H1 (cell line): ENCODE data around the gene OR11L1. TPM values are rescaled to one million over a fixed set of nuclear protein-coding genes. Genes with fewer than 3 reads are reported as not detected.

ENCODE experiments used
- CTCF ChIA-PET: fragments of 300-600 bp; sonication (Branson Sonifier 250); formaldehyde crosslinking; loops from one replicate; lab custom pipeline; 2021; ENCODE audit not compliant: partially characterized antibody; lab: Charles Lee
- POLR2A ChIA-PET: fragments of 300-600 bp; sonication (Branson Sonifier 250); formaldehyde crosslinking; loops from one replicate; lab custom pipeline; 2021; ENCODE audit warnings: inconsistent platforms; ENCODE audit not compliant: partially characterized antibody; lab: Charles Lee
- DNase-seq, 2 experiments: peaks; one replicate each; pipeline versions ENCODE4 v3.0.0 to v3.0.0-alpha.2; 2010 to 2022; ENCODE audit warnings: low spot score in 2 of 2, low read depth in 1 of 2, mixed read lengths in 1 of 2
- FAIRE-seq: peaks from 2 replicates; lab custom pipeline; 2011; peaks lifted over from hg19 to GRCh38; lab: Jason Lieb, UNC
- H2AFZ ChIP-seq: 2 replicates; pipeline ENCODE4 v1.8.1; 2012; ENCODE audit warnings: low read length, inconsistent platforms
- H2AK5ac ChIP-seq: 2 replicates; pipeline ENCODE4 v1.6.1; 2013; ENCODE audit warnings: low read depth, low read length
- H2BK120ac ChIP-seq: replicated peaks from 2 replicates; pipeline ENCODE3; 2013; ENCODE audit warnings: low read depth, low read length, inconsistent platforms
- H2BK12ac ChIP-seq: 2 replicates; pipeline ENCODE4 v1.6.1; 2013; ENCODE audit warnings: low read depth, low read length
- H2BK15ac ChIP-seq: 2 replicates; pipeline ENCODE4 v1.6.1; 2013; ENCODE audit warnings: low read length
- H2BK20ac ChIP-seq: 2 replicates; pipeline ENCODE4 v1.6.1; 2013; ENCODE audit warnings: low read length
- H2BK5ac ChIP-seq: 2 replicates; pipeline ENCODE4 v1.6.1; 2013; ENCODE audit warnings: low read depth, low read length
- H3K14ac ChIP-seq: 2 replicates; pipeline ENCODE4 v1.6.1; 2013; ENCODE audit warnings: inconsistent platforms; ENCODE audit not compliant: insufficient read length
- H3K18ac ChIP-seq: 2 replicates; pipeline ENCODE4 v1.6.1; 2013; ENCODE audit warnings: low read length; ENCODE audit errors: extremely low read depth
- H3K23ac ChIP-seq: 2 replicates; pipeline ENCODE4 v1.6.1; 2013; ENCODE audit warnings: inconsistent platforms; ENCODE audit not compliant: insufficient read length
- H3K23me2 ChIP-seq: 2 replicates; pipeline ENCODE4 v1.6.1; 2013; ENCODE audit warnings: low read depth, low read length
- H3K27ac ChIP-seq: 2 replicates; pipeline ENCODE4 v1.6.1; 2011; ENCODE audit warnings: low read depth, low read length, inconsistent platforms
- H3K27me3 ChIP-seq, 4 experiments: replicated peaks in 1 of 4; 1 replicate in 1 of 4; 2 replicates in 3 of 4; pipeline versions ENCODE4 v1.6.1 to v1.8.1; 2011 to 2013; ENCODE audit warnings: low read length in 3 of 4, mild to moderate bottlenecking in 3 of 4, inconsistent platforms in 2 of 4, mixed read lengths in 2 of 4, moderate library complexity in 1 of 4; ENCODE audit not compliant: control insufficient read depth in 3 of 4, insufficient read depth in 3 of 4; ENCODE audit errors: extremely low read depth in 1 of 4
- H3K36me3 ChIP-seq, 4 experiments: 2 replicates each; pipeline versions ENCODE4 v1.6.1 to v1.8.1; 2011 to 2013; ENCODE audit warnings: mild to moderate bottlenecking in 4 of 4, low read length in 3 of 4, moderate library complexity in 2 of 4, control low read depth in 1 of 4, inconsistent platforms in 1 of 4; ENCODE audit not compliant: insufficient read depth in 4 of 4, control insufficient read depth in 2 of 4
- H3K4ac ChIP-seq: replicated peaks from 2 replicates; pipeline ENCODE3; 2013; ENCODE audit warnings: low read length, low read depth, mixed read lengths, inconsistent platforms; ENCODE audit not compliant: insufficient read length
- H3K4me1 ChIP-seq, 4 experiments: replicated peaks in 1 of 4; 1 replicate in 1 of 4; 2 replicates in 3 of 4; pipeline versions ENCODE4 v1.6.1 to v1.8.1; 2011 to 2013; ENCODE audit warnings: low read length in 3 of 4, inconsistent platforms in 2 of 4, mixed read lengths in 1 of 4; ENCODE audit not compliant: insufficient read depth in 4 of 4, control insufficient read depth in 3 of 4
- H3K4me2 ChIP-seq, 2 experiments: 2 replicates each; pipeline versions ENCODE4 v1.6.1 to v1.8.1; 2011 to 2013; ENCODE audit warnings: low read depth in 2 of 2, low read length in 2 of 2, control low read depth in 1 of 2, inconsistent platforms in 1 of 2, mild to moderate bottlenecking in 1 of 2; ENCODE audit not compliant: insufficient read depth in 1 of 2
- H3K4me3 ChIP-seq, 4 experiments: fragments of 200-600, 300-600 bp in 1 of 4; sonication (generic), shearing (Covaris generic), sonication (Bioruptor Twin) in 1 of 4; 2 replicates each; pipeline versions ENCODE4 v1.5.1 to v1.8.1; 2011 to 2016; ENCODE audit warnings: low read length in 4 of 4, low read depth in 3 of 4, control low read depth in 2 of 4, inconsistent platforms in 2 of 4, mild to moderate bottlenecking in 2 of 4, mixed read lengths in 1 of 4, moderate library complexity in 1 of 4; ENCODE audit not compliant: insufficient read depth in 2 of 4; ENCODE audit errors: extremely low read depth in 1 of 4
- H3K56ac ChIP-seq: replicated peaks from 2 replicates; pipeline ENCODE3; 2013; ENCODE audit warnings: low read depth, mild to moderate bottlenecking, mixed read lengths, low read length, inconsistent platforms; ENCODE audit not compliant: insufficient read length
- H3K79me1 ChIP-seq: 2 replicates; pipeline ENCODE4 v1.6.1; 2013; ENCODE audit warnings: low read depth, low read length, control low read depth
- H3K79me2 ChIP-seq, 2 experiments: 2 replicates each; pipeline versions ENCODE4 v1.6.1 to v1.8.1; 2012 to 2013; ENCODE audit warnings: low read length in 2 of 2, mild to moderate bottlenecking in 2 of 2, inconsistent platforms in 1 of 2; ENCODE audit not compliant: insufficient read depth in 2 of 2, control insufficient read depth in 1 of 2
- H3K9ac ChIP-seq, 4 experiments: replicated peaks in 1 of 4; 1 replicate in 1 of 4; 2 replicates in 3 of 4; pipeline versions ENCODE4 v1.6.1 to v1.8.1; 2011 to 2013; ENCODE audit warnings: low read depth in 3 of 4, low read length in 3 of 4, control low read depth in 2 of 4, mild to moderate bottlenecking in 2 of 4, moderate library complexity in 2 of 4, inconsistent platforms in 1 of 4; ENCODE audit errors: extremely low read depth in 1 of 4
- H3K9me3 ChIP-seq, 2 experiments: 2 replicates each; pipeline versions ENCODE4 v1.6.1 to v1.8.1; 2012 to 2013; ENCODE audit warnings: mild to moderate bottlenecking in 2 of 2, moderate library complexity in 2 of 2, control low read depth in 1 of 2, inconsistent platforms in 1 of 2, low read depth in 1 of 2, low read length in 1 of 2, mixed read lengths in 1 of 2; ENCODE audit not compliant: insufficient read depth in 2 of 2
- H4K20me1 ChIP-seq, 2 experiments: replicated peaks in 1 of 2; 2 replicates each; pipeline versions ENCODE3 to v1.8.1; 2011 to 2013; ENCODE audit warnings: inconsistent platforms in 2 of 2, low read length in 2 of 2, mild to moderate bottlenecking in 1 of 2; ENCODE audit not compliant: insufficient read depth in 2 of 2, control insufficient read depth in 1 of 2
- H4K5ac ChIP-seq: 2 replicates; pipeline ENCODE4 v1.6.1; 2013; ENCODE audit warnings: low read length, low read depth, mixed read lengths, inconsistent platforms; ENCODE audit not compliant: insufficient read length
- H4K8ac ChIP-seq: 2 replicates; pipeline ENCODE4 v1.8.0; 2013; ENCODE audit warnings: mild to moderate bottlenecking, moderate library complexity, low read length, inconsistent platforms; ENCODE audit not compliant: insufficient read depth; ENCODE audit errors: extremely low read depth
- H4K91ac ChIP-seq: replicated peaks from 2 replicates; pipeline ENCODE3; 2013; ENCODE audit warnings: low read length, mixed read lengths, inconsistent platforms; ENCODE audit not compliant: insufficient read length
- HDAC2 ChIP-seq, 2 experiments: fragments of 300-600 bp in 1 of 2; sonication (generic) in 1 of 2; IDR thresholded peaks; 2 replicates each; pipeline ENCODE4 v1.6.1; 2011 to 2012; ENCODE audit warnings: low read depth in 2 of 2, low read length in 2 of 2, mild to moderate bottlenecking in 2 of 2, moderate library complexity in 2 of 2, borderline replicate concordance in 1 of 2, inconsistent platforms in 1 of 2
- SP2 ChIP-seq: IDR thresholded peaks from 2 replicates; pipeline ENCODE4 v1.6.1; 2012; ENCODE audit warnings: mild to moderate bottlenecking, low read length, inconsistent platforms
- YY1 ChIP-seq: IDR thresholded peaks from 2 replicates; pipeline ENCODE4 v1.6.1; 2011; ENCODE audit warnings: low read depth, mild to moderate bottlenecking, low read length
- WGBS, 2 experiments: shearing (Covaris generic) in 1 of 2; methylation state at CpG; one replicate each; pipeline versions ENCODE4 v1.1.6 to v1.1.7; 2013 to 2015; ENCODE audit warnings: low lambda C conversion rate in 2 of 2, mixed read lengths in 2 of 2, inconsistent platforms in 1 of 2, low coverage in 1 of 2, missing lambda C conversion rate in 1 of 2; ENCODE audit not compliant: insufficient replicate concordance in 2 of 2, insufficient coverage in 1 of 2, insufficient read length in 1 of 2; ENCODE audit errors: extremely low coverage in 1 of 2, missing lambda C conversion rate in 1 of 2; 5-methylcytosine and 5-hydroxymethylcytosine counted together
- polyA plus RNA-seq, 7 experiments: library from polyadenylated mRNA; depleted of rRNA in 3 of 7; stranded (reverse) in 5 of 7; unstranded in 2 of 7; fragments of >200 nt in 5 of 7; fragments of 200-250 nt in 2 of 7; gene quantifications; 1 replicate in 5 of 7; 2 replicates in 1 of 7; 4 replicates in 1 of 7; pipeline versions ENCODE4 v1.2.1 to v1.2.3, GENCODE V29; 2011 to 2013; ENCODE audit warnings: missing spikeins in 2 of 7, mixed read lengths in 2 of 7
- total RNA-seq: library from RNA; stranded (reverse); fragmentation: NEBNext Ultra II Directional; extraction: Animal tissue kit (Norgen Biotek cat#: 25700); gene quantifications from 2 replicates; pipeline ENCODE4 v1.2.1, GENCODE V29; 2021
- TF ChIP-seq, protein P1 (sequence below): IDR thresholded peaks from 2 replicates; pipeline ENCODE4 v1.6.1; 2011; ENCODE audit warnings: low read length, improper control_type of control experiment

OR11L1 gene
- total and polyA plus RNA-seq, 2 of the 8 experiments (the other 6 are each of a cell fraction or from before 2014, with no cell fraction given) = not detected

DNA sequence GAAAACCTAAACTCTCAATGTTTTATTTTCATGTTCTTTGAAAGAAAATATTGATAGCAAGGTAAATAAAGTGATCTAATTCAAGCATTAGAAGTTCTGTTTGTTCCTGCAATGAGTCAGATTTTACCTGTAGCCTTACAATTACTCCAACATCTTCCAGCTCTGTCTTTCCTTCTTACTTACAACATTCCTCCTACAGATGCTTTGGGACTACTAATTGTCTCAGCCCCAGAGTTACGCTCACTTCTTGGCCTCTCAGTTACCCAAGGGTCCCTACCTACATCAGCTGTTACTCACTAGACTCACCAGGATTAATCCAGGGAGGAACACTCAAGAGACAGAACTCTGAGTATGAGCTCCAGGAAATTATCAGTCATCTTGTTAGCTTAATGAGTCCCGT is 44.2 kb downstream of the OR11L1 start:
- H3K4me1 ChIP-seq = no peaks in the 10 kb centered on the region
- no peak overlapping the region for H2BK120ac ChIP-seq
- FAIRE-seq = no peak
- H3K27ac ChIP-seq = no peak overlapping the region
- H3K4ac ChIP-seq = no peak overlapping the region
- H3K18ac ChIP-seq = no peak overlapping the region
- no peaks in the 10 kb centered on the region for H3K79me2 ChIP-seq
- H4K91ac ChIP-seq = no peak overlapping the region
- H2BK20ac ChIP-seq = no peak overlapping the region
- no peaks in the 10 kb centered on the region for H3K23me2 ChIP-seq
- WGBS, 2 experiments = 39% methylated on average over 2 of the region's 2 CpGs; no CpG with 5 or more reads in 1 of the 2 experiments
- H3K14ac ChIP-seq = no peak overlapping the region
- DNase-seq = no peak
- H2BK5ac ChIP-seq = no peak overlapping the region
- no peak overlapping the region for H3K56ac ChIP-seq
- no peak overlapping the region for H3K9ac ChIP-seq
- H2AFZ ChIP-seq = no peak overlapping the region
- H3K23ac ChIP-seq = no peak overlapping the region
- peaks cover 38 to 43% of the 10 kb centered on the region in 2 experiments for H3K9me3 ChIP-seq
- TF ChIP-seq YY1 = no peak
- TF ChIP-seq HDAC2 (IDR thresholded peaks at IDR 0.05; ENCODE audit: borderline replicate concordance in 1 of 2, low read depth in 2 of 2, low read length in 2 of 2) = no peak
- TF ChIP-seq, protein P1, sequence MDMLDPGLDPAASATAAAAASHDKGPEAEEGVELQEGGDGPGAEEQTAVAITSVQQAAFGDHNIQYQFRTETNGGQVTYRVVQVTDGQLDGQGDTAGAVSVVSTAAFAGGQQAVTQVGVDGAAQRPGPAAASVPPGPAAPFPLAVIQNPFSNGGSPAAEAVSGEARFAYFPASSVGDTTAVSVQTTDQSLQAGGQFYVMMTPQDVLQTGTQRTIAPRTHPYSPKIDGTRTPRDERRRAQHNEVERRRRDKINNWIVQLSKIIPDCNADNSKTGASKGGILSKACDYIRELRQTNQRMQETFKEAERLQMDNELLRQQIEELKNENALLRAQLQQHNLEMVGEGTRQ = no peak
- TF ChIP-seq SP2 = no peak
- no peaks in the 10 kb centered on the region for H3K36me3 ChIP-seq
- ChIA-PET CTCF (no interaction called here), POLR2A (no interaction called here)
- H3K4me3 ChIP-seq = no peak overlapping the region
- H4K8ac ChIP-seq = no peak overlapping the region
- H3K4me2 ChIP-seq = no peak overlapping the region
- no peak overlapping the region for H2BK12ac ChIP-seq
- H3K79me1 ChIP-seq = no peaks in the 10 kb centered on the region
- H2BK15ac ChIP-seq = no peak overlapping the region
- no peaks in the 10 kb centered on the region for H3K27me3 ChIP-seq
- no peak overlapping the region for H2AK5ac ChIP-seq
- no peaks in the 10 kb centered on the region for H4K20me1 ChIP-seq
- H4K5ac ChIP-seq = no peak overlapping the region
